Vagina (tissue), 2 donors: ENCODE measurements around the gene PDK1.

Experiments
- CTCF ChIP-seq, 3 experiments: fragments of 450-650 bp in 2 of 3; fragments of 200-600 bp in 1 of 3; sonication (generic) in 1 of 3; IDR thresholded peaks; one replicate each; pipeline ENCODE4 v1.5.1; 2017 to 2019; ENCODE audit warnings: antibody characterized with exemption in 3 of 3, mild to moderate bottlenecking in 2 of 3, moderate library complexity in 2 of 3
- POLR2A ChIP-seq, 2 donors: fragments of 450-650 bp; IDR thresholded peaks; one replicate each; pipeline ENCODE4 v1.6.1; 2017; ENCODE audit warnings: antibody characterized with exemption in 2 of 2, mild to moderate bottlenecking in 2 of 2, moderate library complexity in 2 of 2

DNA sequence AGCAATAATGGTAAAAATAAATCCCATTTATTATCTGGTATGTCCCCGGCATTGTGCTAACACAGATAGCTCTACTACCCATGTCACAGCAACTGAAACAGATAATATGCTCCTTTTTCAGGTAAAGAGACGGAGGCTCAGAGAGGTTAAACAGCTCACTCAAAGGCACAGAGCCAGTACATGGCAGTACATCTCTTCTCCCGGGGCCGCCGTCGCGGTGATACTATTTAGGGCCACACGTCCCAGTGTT lies 693 bp upstream of the PDK1 start:
- TF ChIP-seq CTCF (IDR thresholded peaks at IDR 0.05) (no peak), POLR2A (IDR thresholded peaks at IDR 0.05) (no peak)
